ENCODE results near the gene ADAMTS12. TPM values are rescaled to one million over a fixed set of nuclear protein-coding genes. Genes with fewer than 3 reads are reported as not detected.

The ADAMTS12 gene
- total RNA-seq, 1 experiment from 2014 or later: 0.18 TPM

DNA sequence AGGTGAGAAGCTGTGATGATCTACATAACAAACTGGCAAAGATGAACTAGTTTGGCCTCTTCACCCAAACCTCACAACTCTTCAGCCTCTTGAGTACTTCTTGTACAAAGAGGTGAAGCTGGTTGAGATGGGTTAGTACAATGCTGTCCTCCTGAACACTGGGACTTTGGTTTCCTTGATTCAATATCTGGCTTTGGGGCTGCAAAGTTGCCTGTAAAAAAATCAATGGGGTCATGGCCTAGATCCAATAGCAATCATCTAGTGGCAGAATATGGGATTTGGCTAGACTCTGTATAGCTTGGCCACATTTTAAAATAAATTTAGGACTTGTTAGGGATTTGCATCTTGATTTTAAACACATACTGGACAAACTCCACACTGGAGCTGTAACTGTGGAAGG lies 179.1 kb downstream of the ADAMTS12 start:
- no peak overlapping the region for H3K27ac ChIP-seq (ENCODE audit: low read length)
- no peaks in the 10 kb centered on the region for H3K4me1 ChIP-seq (ENCODE audit: insufficient read depth, low read length)
- intact Hi-C loops (cut with micrococcal nuclease): no loop called here
- H4K20me1 ChIP-seq (ENCODE audit: low read length): no peaks in the 10 kb centered on the region
- H3K27me3 ChIP-seq (ENCODE audit: low read length): no peaks in the 10 kb centered on the region
- H3K79me2 ChIP-seq (ENCODE audit: low read length): no peaks in the 10 kb centered on the region
- no peak overlapping the region for H3K9ac ChIP-seq (ENCODE audit: low read length)
- no TSS peak for BruUV-seq (replicated peaks)
- no peak overlapping the region for H2AFZ ChIP-seq (ENCODE audit: low read length)
- TF ChIP-seq EZH2phosphoT487 (IDR thresholded peaks at IDR 0.05; ENCODE audit: borderline replicate concordance, low read length) (no peak), EZH2 (IDR thresholded peaks at IDR 0.05; ENCODE audit: low read length, unreplicated experiment) (no peak)
- TF ChIP-seq, protein P1, sequence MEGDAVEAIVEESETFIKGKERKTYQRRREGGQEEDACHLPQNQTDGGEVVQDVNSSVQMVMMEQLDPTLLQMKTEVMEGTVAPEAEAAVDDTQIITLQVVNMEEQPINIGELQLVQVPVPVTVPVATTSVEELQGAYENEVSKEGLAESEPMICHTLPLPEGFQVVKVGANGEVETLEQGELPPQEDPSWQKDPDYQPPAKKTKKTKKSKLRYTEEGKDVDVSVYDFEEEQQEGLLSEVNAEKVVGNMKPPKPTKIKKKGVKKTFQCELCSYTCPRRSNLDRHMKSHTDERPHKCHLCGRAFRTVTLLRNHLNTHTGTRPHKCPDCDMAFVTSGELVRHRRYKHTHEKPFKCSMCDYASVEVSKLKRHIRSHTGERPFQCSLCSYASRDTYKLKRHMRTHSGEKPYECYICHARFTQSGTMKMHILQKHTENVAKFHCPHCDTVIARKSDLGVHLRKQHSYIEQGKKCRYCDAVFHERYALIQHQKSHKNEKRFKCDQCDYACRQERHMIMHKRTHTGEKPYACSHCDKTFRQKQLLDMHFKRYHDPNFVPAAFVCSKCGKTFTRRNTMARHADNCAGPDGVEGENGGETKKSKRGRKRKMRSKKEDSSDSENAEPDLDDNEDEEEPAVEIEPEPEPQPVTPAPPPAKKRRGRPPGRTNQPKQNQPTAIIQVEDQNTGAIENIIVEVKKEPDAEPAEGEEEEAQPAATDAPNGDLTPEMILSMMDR (conservative IDR thresholded peaks at IDR 0.05; ENCODE audit: low read depth, low read length): no peak
- ATAC-seq (no peak), DNase-seq (no peak)
- POLR2A ChIA-PET (ENCODE audit: unreplicated experiment): no interaction called here
- no peaks in the 10 kb centered on the region for H3K9me2 ChIP-seq (replicated peaks; ENCODE audit: low read length)
- CTCF ChIA-PET: no interaction called here
- no peaks in the 10 kb centered on the region for H3F3A ChIP-seq (ENCODE audit: low read length, unreplicated experiment)
- H3K4me3 ChIP-seq (ENCODE audit: low read length): no peak overlapping the region
- no peak overlapping the region for H3K4me2 ChIP-seq (ENCODE audit: low read length)
- no peaks in the 10 kb centered on the region for H3K9me3 ChIP-seq (ENCODE audit: low read length)
- H3K36me3 ChIP-seq (ENCODE audit: low read depth, low read length): no peaks in the 10 kb centered on the region

DNA sequence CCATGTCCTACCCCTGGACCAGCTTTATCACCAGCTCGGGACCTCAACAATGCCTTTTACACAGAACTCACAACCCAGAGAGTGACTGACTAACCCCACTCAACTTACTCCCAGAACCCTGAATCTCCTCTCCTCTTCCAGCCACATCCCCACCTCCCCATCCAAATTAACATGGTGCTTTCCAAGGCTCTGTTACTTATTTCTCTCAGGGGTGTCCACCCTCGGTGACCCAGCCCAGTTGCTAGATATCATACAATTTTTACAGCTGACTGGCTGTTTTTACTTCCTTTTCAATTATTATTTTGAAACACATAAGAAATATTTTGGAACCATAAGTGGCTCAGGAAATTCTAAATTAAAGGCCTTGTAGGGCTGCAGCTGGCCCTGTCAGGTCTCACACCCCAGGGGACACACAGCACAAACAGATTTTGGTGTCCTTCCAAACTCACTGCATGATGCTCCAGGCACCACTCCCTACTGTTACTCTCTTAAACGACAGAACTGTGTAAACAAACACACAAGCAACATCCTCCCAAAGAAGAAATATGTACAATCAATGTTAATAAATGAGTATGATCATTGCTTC lies 180.6 kb downstream of the ADAMTS12 start:
- Histone ChIP-seq H3K27ac (ENCODE audit: low read length) (no peak overlapping the region), H3F3A (ENCODE audit: low read length, unreplicated experiment) (no peaks in the 10 kb centered on the region), H3K36me3 (ENCODE audit: low read depth, low read length) (no peaks in the 10 kb centered on the region), H3K4me3 (ENCODE audit: low read length) (no peak overlapping the region), H3K9me3 (ENCODE audit: low read length) (no peaks in the 10 kb centered on the region), H3K27me3 (ENCODE audit: low read length) (no peaks in the 10 kb centered on the region), H3K9me2 (replicated peaks; ENCODE audit: low read length) (no peaks in the 10 kb centered on the region), H3K4me2 (ENCODE audit: low read length) (no peak overlapping the region), H3K79me2 (ENCODE audit: low read length) (no peaks in the 10 kb centered on the region), H2AFZ (ENCODE audit: low read length) (no peak overlapping the region), H3K9ac (ENCODE audit: low read length) (no peak overlapping the region), H4K20me1 (ENCODE audit: low read length) (no peaks in the 10 kb centered on the region), H3K4me1 (ENCODE audit: insufficient read depth, low read length) (no peaks in the 10 kb centered on the region)
- intact Hi-C loops (cut with micrococcal nuclease): no loop called here
- DNase-seq (no peak), ATAC-seq (no peak)
- POLR2A ChIA-PET (ENCODE audit: unreplicated experiment): no interaction called here
- no TSS peak for BruUV-seq (replicated peaks)
- TF ChIP-seq, protein P1 (conservative IDR thresholded peaks at IDR 0.05; ENCODE audit: low read depth, low read length): no peak
- TF ChIP-seq EZH2 (IDR thresholded peaks at IDR 0.05; ENCODE audit: low read length, unreplicated experiment): no peak
- no peak for TF ChIP-seq EZH2phosphoT487 (IDR thresholded peaks at IDR 0.05; ENCODE audit: borderline replicate concordance, low read length)
- CTCF ChIA-PET: no interaction called here

DNA sequence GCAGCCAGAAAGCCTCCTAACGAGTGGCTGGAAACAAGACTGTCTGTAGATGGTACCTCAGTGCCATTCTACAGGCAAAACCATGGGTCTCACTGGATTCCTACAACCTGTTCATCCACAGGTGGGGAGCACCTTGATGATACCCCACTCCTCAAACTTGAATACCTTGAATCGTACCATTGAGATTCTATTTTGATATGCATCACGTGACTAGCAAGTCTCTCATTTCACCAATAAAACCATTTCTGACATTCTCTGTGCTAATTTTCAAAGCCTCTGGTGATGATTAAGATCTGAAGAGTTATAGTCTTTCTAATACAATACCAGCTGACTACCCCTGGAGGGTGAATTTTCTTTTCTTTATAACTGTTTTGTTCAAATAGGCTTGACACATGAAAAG lies 188.9 kb downstream of the ADAMTS12 start:
- DNase-seq: no peak
- intact Hi-C loops (cut with micrococcal nuclease): no loop called here
- Histone ChIP-seq H3K27ac (ENCODE audit: low read length) (no peak overlapping the region), H3K4me2 (ENCODE audit: low read length) (no peak overlapping the region), H3K9me2 (replicated peaks; ENCODE audit: low read length) (no peaks in the 10 kb centered on the region), H2AFZ (ENCODE audit: low read length) (no peak overlapping the region), H3F3A (ENCODE audit: low read length, unreplicated experiment) (no peaks in the 10 kb centered on the region), H3K9ac (ENCODE audit: low read length) (no peak overlapping the region), H3K79me2 (ENCODE audit: low read length) (no peaks in the 10 kb centered on the region), H3K27me3 (ENCODE audit: low read length) (no peaks in the 10 kb centered on the region), H3K4me1 (ENCODE audit: insufficient read depth, low read length) (no peaks in the 10 kb centered on the region), H3K9me3 (ENCODE audit: low read length) (no peaks in the 10 kb centered on the region), H3K36me3 (ENCODE audit: low read depth, low read length) (no peaks in the 10 kb centered on the region), H3K4me3 (ENCODE audit: low read length) (no peak overlapping the region), H4K20me1 (ENCODE audit: low read length) (no peaks in the 10 kb centered on the region)
- no TSS peak for BruUV-seq (replicated peaks)
- CTCF ChIA-PET: no interaction called here
- POLR2A ChIA-PET (ENCODE audit: unreplicated experiment): no interaction called here
- TF ChIP-seq EZH2 (IDR thresholded peaks at IDR 0.05; ENCODE audit: low read length, unreplicated experiment) (no peak), EZH2phosphoT487 (IDR thresholded peaks at IDR 0.05; ENCODE audit: borderline replicate concordance, low read length) (no peak)
- TF ChIP-seq, protein P1 (conservative IDR thresholded peaks at IDR 0.05; ENCODE audit: low read depth, low read length): no peak
- ATAC-seq: no peak
